Colonic mucosa (tissue), 4 donors: Measurements from ENCODE around the gene FBRSL1. TPM values are rescaled to one million over a fixed set of nuclear protein-coding genes. Genes with fewer than 3 reads are reported as not detected.

Experiments used
- DNase-seq: peaks from one replicate; pipeline ENCODE4 v3.0.0-alpha.2; 2020
- H3K27ac ChIP-seq: fragments of 200-600 bp; one replicate; pipeline ENCODE4 v1.8.0; 2021
- H3K27me3 ChIP-seq: fragments of 200-600 bp; one replicate; pipeline ENCODE4 v1.8.0; 2021
- H3K36me3 ChIP-seq: fragments of 200-600 bp; one replicate; pipeline ENCODE4 v1.8.0; 2021
- H3K4me1 ChIP-seq: fragments of 200-600 bp; one replicate; pipeline ENCODE4 v1.8.0; 2021; ENCODE audit warnings: mild to moderate bottlenecking
- H3K4me3 ChIP-seq: fragments of 200-600 bp; one replicate; pipeline ENCODE4 v1.8.0; 2021
- H3K9ac ChIP-seq, 2 donors: one replicate each; pipeline ENCODE4 v1.7.0; 2013; ENCODE audit warnings: control low read depth in 2 of 2, low read depth in 2 of 2, low read length in 2 of 2
- H3K9me3 ChIP-seq: fragments of 200-600 bp; one replicate; pipeline ENCODE4 v1.8.0; 2021
- CTCF ChIP-seq: fragments of 200-600 bp; IDR thresholded peaks from one replicate; pipeline ENCODE4 v1.8.0; 2022; ENCODE audit warnings: antibody characterized with exemption, mild to moderate bottlenecking
- intact Hi-C: fragments of 100-400 bp; cut with DNase I; formaldehyde crosslinking; loops from one replicate; pipeline ENCODE4 v1.14.1; 2022
- total RNA-seq, 2 donors: library from RNA; stranded (reverse); fragmentation: NEBNext Ultra II Directional in 1 of 2; extraction: Animal tissue kit (Norgen Biotek cat#: 25700) in 1 of 2; gene quantifications; one replicate each; pipeline ENCODE4 v1.2.1, GENCODE V29; 2021
- donor health status: healthy.
- donor health status: DM: no; HTN: no; CAD: no.
- donor health status: DM: no; HTN: no; CAD: no.

The FBRSL1 gene
- total RNA-seq, 2 donors from 2014 or later = 51.9 to 101 TPM

- intact Hi-C loops = no loop called here
- Histone ChIP-seq H3K9ac (peak overlapping the region in 1 of 2 donors; percentile 24), H3K27me3 (no peaks in the 10 kb centered on the region), H3K36me3 (no peaks in the 10 kb centered on the region), H3K4me3 (peak overlapping the region; percentile 74), H3K9me3 (no peaks in the 10 kb centered on the region), H3K27ac (no peak overlapping the region), H3K4me1 (peaks cover 7% of the 10 kb centered on the region)
- DNase-seq = no peak
- TF ChIP-seq CTCF = no peak
Measured at GRCh38 chr12:132558861-132559623, 69.1 kb downstream of the FBRSL1 start.

- H3K4me1 ChIP-seq = peaks cover 7% of the 10 kb centered on the region
- H3K36me3 ChIP-seq = no peaks in the 10 kb centered on the region
- intact Hi-C loops = no loop called here
- H3K9me3 ChIP-seq = no peaks in the 10 kb centered on the region
- peak; percentile 45 for DNase-seq
- peak overlapping the region; percentile 74 for H3K4me3 ChIP-seq
- no peak for TF ChIP-seq CTCF
- no peaks in the 10 kb centered on the region for H3K27me3 ChIP-seq
- peak overlapping the region in 1 of 2 donors; percentile 63 for H3K9ac ChIP-seq
- H3K27ac ChIP-seq = no peak overlapping the region
Measured at GRCh38 chr12:132559652-132560363, 69.9 kb downstream of the FBRSL1 start.

GRCh38 chr12:132560364-132560613 is 70.3 kb downstream of the FBRSL1 start:
- H3K9ac ChIP-seq = peak overlapping the region; percentile 51 to 63
- no peaks in the 10 kb centered on the region for H3K9me3 ChIP-seq
- peaks cover 7% of the 10 kb centered on the region for H3K4me1 ChIP-seq
- no peak overlapping the region for H3K27ac ChIP-seq
- DNase-seq = peak; percentile 45
- intact Hi-C loops = no loop called here
- no peaks in the 10 kb centered on the region for H3K36me3 ChIP-seq
- TF ChIP-seq CTCF = no peak
- H3K4me3 ChIP-seq = peak overlapping the region; percentile 74
- no peaks in the 10 kb centered on the region for H3K27me3 ChIP-seq

- peak; percentile 56 for TF ChIP-seq CTCF
- Histone ChIP-seq H3K36me3 (no peaks in the 10 kb centered on the region), H3K27ac (no peak overlapping the region), H3K27me3 (no peaks in the 10 kb centered on the region), H3K4me3 (peak overlapping the region; percentile 74), H3K4me1 (peaks cover 7% of the 10 kb centered on the region), H3K9me3 (no peaks in the 10 kb centered on the region), H3K9ac (peak overlapping the region; percentile 51 to 63)
- intact Hi-C loops = no loop called here
- DNase-seq = peak; percentile 81
Measured at GRCh38 chr12:132560614-132561426, 70.9 kb downstream of the FBRSL1 start.

Other genes with a start within 250 kb of the FBRSL1 start
- under 1 TPM in 1 of 2 donors, not detected in 1; 0.45 TPM for gene GALNT9, start 160.6 kb upstream of the FBRSL1 start, total RNA-seq
- gene LRCOL1, start 120.4 kb downstream of the FBRSL1 start, total RNA-seq = under 1 TPM in 1 of 2 donors, not detected in 1; 0.47 TPM
- under 1 TPM in 1 of 2 donors, not detected in 1; 0.24 TPM for gene P2RX2, start 128.6 kb downstream of the FBRSL1 start, total RNA-seq
- 10 to 100 TPM; 34.5 to 96.1 TPM for gene POLE, start 197.2 kb downstream of the FBRSL1 start, total RNA-seq
- 10 to 100 TPM; 64.1 to 82.7 TPM for gene PXMP2, start 197.4 kb downstream of the FBRSL1 start, total RNA-seq
- gene PGAM5, start 220.7 kb downstream of the FBRSL1 start, total RNA-seq = 10 to 100 TPM; 33.3 to 85.6 TPM